ENCODE measurements around the gene KCNJ1.

GRCh38 chr11:128896356-128896755 is 29.3 kb upstream of the KCNJ1 start:
- no peak for TF ChIP-seq CTCF (IDR thresholded peaks at IDR 0.05 in 8 of 11, conservative IDR thresholded peaks at IDR 0.05 in 3 of 11)
- TF ChIP-seq POLR2AphosphoS5 (IDR thresholded peaks at IDR 0.05): no peak
- TF ChIP-seq POLR2A (IDR thresholded peaks at IDR 0.05): no peak
